Nephron (organoid): Measurements from ENCODE around the gene MRPL49.

Experiments
- H3K27ac Mint-ChIP-seq, 3 experiments: 2 replicates each; pipeline ENCODE4 v1.8.0; 2020; ENCODE audit warnings: mixed read lengths in 3 of 3, mild to moderate bottlenecking in 2 of 3, moderate library complexity in 1 of 3
- H3K27me3 Mint-ChIP-seq: 2 replicates; pipeline ENCODE4 v1.8.0; 2021; ENCODE audit warnings: low read depth, mild to moderate bottlenecking, moderate library complexity, mixed read lengths
- H3K36me3 Mint-ChIP-seq: 2 replicates; pipeline ENCODE4 v1.8.0; 2020; ENCODE audit warnings: low read depth, mixed read lengths
- H3K4me1 Mint-ChIP-seq: 2 replicates; pipeline ENCODE4 v1.8.0; 2020; ENCODE audit warnings: mixed read lengths
- H3K4me3 Mint-ChIP-seq, 3 experiments: 2 replicates each; pipeline ENCODE4 v1.8.0; 2020; ENCODE audit warnings: mild to moderate bottlenecking in 3 of 3, mixed read lengths in 3 of 3, moderate library complexity in 2 of 3
- H3K9me3 Mint-ChIP-seq: 2 replicates; pipeline ENCODE4 v1.8.0; 2020; ENCODE audit warnings: mixed read lengths
- TF ChIP-seq, protein P1 (sequence below), 3 experiments: fragments of 200-600 bp; sonication (generic); IDR thresholded peaks; one replicate each; pipeline ENCODE4 v1.5.0; 2021; ENCODE audit warnings: antibody characterized with exemption in 3 of 3; ENCODE audit not compliant: unreplicated experiment in 3 of 3

MRPL49 gene

DNA sequence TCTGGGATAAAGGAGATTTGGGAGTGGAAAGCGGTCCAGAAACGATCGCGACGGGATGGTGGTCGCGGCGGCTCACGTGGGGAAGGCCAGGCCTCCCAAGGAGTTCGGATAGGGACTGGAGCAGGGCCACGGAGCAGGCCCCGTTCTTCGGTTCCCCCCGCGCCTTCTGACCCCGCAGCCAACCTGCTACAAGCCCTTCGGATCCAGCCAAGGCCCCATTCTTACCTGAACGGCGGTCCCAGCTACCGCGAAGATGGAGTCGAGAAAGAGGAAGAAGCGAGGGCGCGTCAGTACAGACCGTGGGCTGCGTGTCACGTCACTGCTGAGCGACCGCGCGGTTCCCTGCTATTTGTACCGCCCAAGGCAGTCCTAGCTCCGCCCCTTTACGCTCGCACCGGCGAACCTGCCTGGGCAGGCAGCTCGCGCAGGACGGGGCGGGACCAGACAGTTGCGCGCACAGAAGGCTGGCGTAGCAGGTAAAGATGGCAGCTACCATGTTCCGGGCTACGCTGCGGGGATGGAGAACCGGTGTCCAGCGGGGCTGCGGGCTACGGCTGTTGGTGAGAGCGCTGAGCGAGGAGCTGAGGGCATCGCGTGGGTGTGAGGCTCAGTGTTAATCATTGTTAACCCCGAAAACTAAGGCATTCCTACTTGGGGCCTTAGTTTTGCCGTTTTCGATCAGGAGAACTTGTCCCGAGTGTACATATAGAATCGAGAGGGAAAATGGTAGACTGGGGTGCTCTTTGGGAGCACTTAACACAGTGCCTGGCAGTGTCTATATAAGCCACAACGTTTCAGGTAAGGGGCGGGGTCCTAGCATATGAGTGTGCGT lies at the start of gene MRPL49, which contains the start of gene FAU:
Gene MRPL49, plus strand, starts transcription at position 457 of the 832 bp plus-strand sequence. Its CDS starts 26 bp downstream, at position 483.
Gene FAU, minus strand, starts transcription at position 270 of the 832 bp plus-strand sequence. CDS start 321 bp downstream, outside the sequence.
- H3K36me3 Mint-ChIP-seq: peaks cover 49% of the 10 kb centered on the region
- TF ChIP-seq, protein P1, sequence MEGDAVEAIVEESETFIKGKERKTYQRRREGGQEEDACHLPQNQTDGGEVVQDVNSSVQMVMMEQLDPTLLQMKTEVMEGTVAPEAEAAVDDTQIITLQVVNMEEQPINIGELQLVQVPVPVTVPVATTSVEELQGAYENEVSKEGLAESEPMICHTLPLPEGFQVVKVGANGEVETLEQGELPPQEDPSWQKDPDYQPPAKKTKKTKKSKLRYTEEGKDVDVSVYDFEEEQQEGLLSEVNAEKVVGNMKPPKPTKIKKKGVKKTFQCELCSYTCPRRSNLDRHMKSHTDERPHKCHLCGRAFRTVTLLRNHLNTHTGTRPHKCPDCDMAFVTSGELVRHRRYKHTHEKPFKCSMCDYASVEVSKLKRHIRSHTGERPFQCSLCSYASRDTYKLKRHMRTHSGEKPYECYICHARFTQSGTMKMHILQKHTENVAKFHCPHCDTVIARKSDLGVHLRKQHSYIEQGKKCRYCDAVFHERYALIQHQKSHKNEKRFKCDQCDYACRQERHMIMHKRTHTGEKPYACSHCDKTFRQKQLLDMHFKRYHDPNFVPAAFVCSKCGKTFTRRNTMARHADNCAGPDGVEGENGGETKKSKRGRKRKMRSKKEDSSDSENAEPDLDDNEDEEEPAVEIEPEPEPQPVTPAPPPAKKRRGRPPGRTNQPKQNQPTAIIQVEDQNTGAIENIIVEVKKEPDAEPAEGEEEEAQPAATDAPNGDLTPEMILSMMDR (IDR thresholded peaks at IDR 0.05; ENCODE audit: unreplicated experiment in 3 of 3): no peak
- peak within 1 kb of the TSS; percentile 94 to 98 (median 97) for H3K27ac Mint-ChIP-seq
- no peaks in the 10 kb centered on the region for H3K9me3 Mint-ChIP-seq
- peak within 1 kb of the TSS; percentile 98 to 100 (median 99) for H3K4me3 Mint-ChIP-seq
- no peaks in the 10 kb centered on the region for H3K27me3 Mint-ChIP-seq
- H3K4me1 Mint-ChIP-seq: peaks cover 28% of the 10 kb centered on the region

DNA sequence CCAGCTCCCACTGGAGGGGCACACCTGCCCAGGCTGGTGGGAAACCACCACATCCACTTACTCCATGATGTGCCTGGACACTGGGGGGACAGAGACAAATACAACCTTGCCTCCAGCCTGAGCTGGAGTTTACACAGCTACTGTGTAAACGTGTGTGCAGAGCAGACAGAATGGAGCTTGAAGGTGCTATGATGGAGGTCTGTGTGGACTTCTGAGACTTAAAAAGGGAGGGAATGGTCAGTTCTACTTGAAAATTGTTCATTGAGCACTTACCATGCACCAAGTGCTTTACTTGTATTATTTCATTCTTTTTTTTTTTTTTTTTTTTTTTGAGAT lies 49.5 kb upstream of the MRPL49 start:
- H3K27me3 Mint-ChIP-seq: no peaks in the 10 kb centered on the region
- TF ChIP-seq, protein P1 (IDR thresholded peaks at IDR 0.05; ENCODE audit: unreplicated experiment in 3 of 3): no peak

DNA sequence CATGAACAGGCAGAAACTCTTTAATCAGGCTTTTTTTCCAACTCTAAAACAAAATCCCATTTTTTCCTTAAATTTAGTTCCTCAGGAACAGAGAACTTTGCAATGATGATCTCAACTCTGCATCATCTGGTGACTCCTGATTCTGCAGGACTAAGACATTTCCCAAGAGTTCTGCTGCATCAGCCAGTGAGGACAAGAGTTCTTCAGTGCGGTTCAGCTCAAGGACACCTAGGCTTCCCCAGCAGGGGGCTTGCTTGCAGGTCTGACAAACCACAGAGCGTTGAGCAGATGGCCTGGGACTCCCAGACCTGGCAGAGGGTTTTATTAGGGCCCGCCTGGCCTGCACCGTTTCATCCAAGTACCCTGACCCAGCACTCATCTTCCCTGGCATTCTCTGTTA lies 44.7 kb upstream of the MRPL49 start:
- H3K4me3 Mint-ChIP-seq: no peak overlapping the region
- H3K36me3 Mint-ChIP-seq: peaks cover 20% of the 10 kb centered on the region
- no peaks in the 10 kb centered on the region for H3K27me3 Mint-ChIP-seq
- H3K27ac Mint-ChIP-seq: no peak overlapping the region
- TF ChIP-seq, protein P1 (IDR thresholded peaks at IDR 0.05; ENCODE audit: unreplicated experiment in 3 of 3): no peak
- H3K9me3 Mint-ChIP-seq: no peaks in the 10 kb centered on the region
- H3K4me1 Mint-ChIP-seq: no peaks in the 10 kb centered on the region

More for the DNA sequence above, 49.5 kb upstream of the MRPL49 start:
- Mint-ChIP-seq H3K4me3 (no peak overlapping the region), H3K36me3 (peaks cover under 1% of the 10 kb centered on the region), H3K4me1 (no peaks in the 10 kb centered on the region), H3K27ac (no peak overlapping the region), H3K9me3 (no peaks in the 10 kb centered on the region)

DNA sequence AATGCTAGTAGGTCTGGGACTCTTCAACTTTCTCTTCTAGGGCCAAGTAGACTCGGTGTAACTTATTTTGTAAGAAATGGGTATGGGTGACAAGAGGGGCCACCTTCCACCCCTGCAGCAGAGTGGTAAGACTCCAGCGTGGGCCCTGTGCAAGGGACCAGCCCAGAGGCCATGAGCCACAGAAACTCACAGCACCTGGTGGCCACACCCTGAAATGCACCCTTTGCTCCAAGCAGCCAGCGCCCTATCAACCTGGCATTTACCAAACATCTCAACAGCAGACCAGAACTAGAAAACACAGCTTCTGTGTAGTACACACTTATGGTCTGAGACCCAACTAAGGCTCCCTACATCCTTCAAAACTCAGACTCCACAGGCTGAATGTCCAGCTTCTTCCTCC lies 44.0 kb upstream of the MRPL49 start:
- Mint-ChIP-seq H3K4me3 (peak overlapping the region in 2 of 3 experiments; percentile 17 to 37), H3K27ac (no peak overlapping the region), H3K9me3 (no peaks in the 10 kb centered on the region), H3K36me3 (peaks cover 20% of the 10 kb centered on the region), H3K27me3 (no peaks in the 10 kb centered on the region), H3K4me1 (peaks cover 5% of the 10 kb centered on the region)
- TF ChIP-seq, protein P1 (IDR thresholded peaks at IDR 0.05; ENCODE audit: unreplicated experiment in 3 of 3): peak; percentile 37 to 56 (median 48)

DNA sequence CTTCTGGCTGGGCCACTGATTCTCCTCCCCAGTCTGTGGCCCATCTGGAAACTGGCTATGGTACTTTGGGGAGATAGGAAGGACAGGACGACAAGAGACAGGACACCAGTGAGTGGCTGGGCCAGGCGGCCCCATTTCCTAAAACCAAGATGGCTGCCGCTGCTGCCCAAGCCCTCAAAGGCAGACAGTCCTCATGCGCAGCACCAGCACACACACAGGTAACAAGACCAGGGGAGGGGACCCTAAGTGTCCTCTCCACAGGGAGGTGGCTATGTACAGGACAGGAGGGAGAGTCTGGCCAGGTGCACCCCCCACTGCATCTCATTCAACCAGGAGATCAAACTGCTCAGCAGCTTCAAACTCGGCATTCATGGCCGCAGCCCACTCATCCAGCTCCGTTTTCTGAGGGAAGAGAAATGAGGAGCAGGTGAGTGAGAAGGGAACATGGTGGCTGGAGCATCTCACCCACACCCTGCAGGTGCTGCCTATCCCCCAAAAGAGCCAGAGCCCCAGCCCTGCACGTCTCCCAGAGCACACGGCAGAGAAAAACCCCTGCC lies 43.3 kb upstream of the MRPL49 start:
- peak overlapping the region in 1 of 3 experiments; percentile 54 for H3K4me3 Mint-ChIP-seq
- TF ChIP-seq, protein P1 (IDR thresholded peaks at IDR 0.05; ENCODE audit: unreplicated experiment in 3 of 3): no peak
- H3K36me3 Mint-ChIP-seq: peaks cover 20% of the 10 kb centered on the region
- peaks cover 7% of the 10 kb centered on the region for H3K4me1 Mint-ChIP-seq
- no peaks in the 10 kb centered on the region for H3K27me3 Mint-ChIP-seq
- no peak overlapping the region for H3K27ac Mint-ChIP-seq
- H3K9me3 Mint-ChIP-seq: no peaks in the 10 kb centered on the region
